Skeletal muscle tissue (tissue), 4 donors: ENCODE data around the gene TCAP. TPM values are rescaled to one million over a fixed set of nuclear protein-coding genes. Genes with fewer than 3 reads are reported as not detected.
"Not testable (repeated sequence)": the region's sequence is repeated elsewhere in the genome, so short reads cannot be mapped to it uniquely, and the experiment has no call there.

ENCODE experiments used
- H3K27ac ChIP-seq: one replicate; pipeline ENCODE4 v1.7.0; 2013; ENCODE audit warnings: mild to moderate bottlenecking, low read depth, low read length, inconsistent platforms
- H3K27me3 ChIP-seq, 3 donors: one replicate each; pipeline ENCODE4 v1.7.0; 2013; ENCODE audit warnings: low read length in 3 of 3; ENCODE audit not compliant: control insufficient read depth in 3 of 3, insufficient read depth in 3 of 3
- H3K36me3 ChIP-seq, 3 donors: one replicate each; pipeline ENCODE4 v1.7.0; 2013; ENCODE audit warnings: low read length in 3 of 3; ENCODE audit not compliant: control insufficient read depth in 3 of 3, insufficient read depth in 3 of 3
- H3K4me1 ChIP-seq, 3 donors: one replicate each; pipeline ENCODE4 v1.7.0; 2013; ENCODE audit warnings: low read length in 3 of 3, mild to moderate bottlenecking in 3 of 3; ENCODE audit not compliant: control insufficient read depth in 3 of 3, insufficient read depth in 3 of 3
- H3K4me3 ChIP-seq, 3 donors: one replicate each; pipeline ENCODE4 v1.7.0; 2013; ENCODE audit warnings: low read length in 3 of 3
- H3K9ac ChIP-seq, 3 donors: one replicate each; pipeline ENCODE4 v1.7.0; 2013; ENCODE audit warnings: low read length in 3 of 3, mild to moderate bottlenecking in 3 of 3, moderate library complexity in 2 of 3, low read depth in 1 of 3
- H3K9me3 ChIP-seq, 3 donors: one replicate each; pipeline ENCODE4 v1.7.0; 2013; ENCODE audit warnings: low read length in 3 of 3; ENCODE audit not compliant: control insufficient read depth in 3 of 3
- total RNA-seq: library from RNA; depleted of rRNA; stranded (reverse); fragments of >200 nt; gene quantifications from one replicate; pipeline ENCODE4 v1.2.3, GENCODE V29; 2014
- donor health status: Osteomylitis.

Gene TCAP
- total RNA-seq, 1 donor from 2014 or later, result 78.8 TPM

- H3K27ac ChIP-seq, H3K9me3 ChIP-seq, H3K4me3 ChIP-seq, H3K27me3 ChIP-seq, H3K9ac ChIP-seq: not testable (repeated sequence)
- peaks cover 55 to 66% (median 65%) of the 10 kb centered on the region in 3 donors for H3K36me3 ChIP-seq
- H3K4me1 ChIP-seq, result peaks cover 4 to 20% (median 10%) of the 10 kb centered on the region in 3 donors
Observed at GRCh38 chr17:39711071-39711470, 45.9 kb downstream of the TCAP start.

GRCh38 chr17:39711851-39712250 is 46.7 kb downstream of the TCAP start:
- H3K4me1 ChIP-seq, result peaks cover 6 to 20% (median 10%) of the 10 kb centered on the region in 3 donors
- no peak overlapping the region for H3K27ac ChIP-seq
- H3K36me3 ChIP-seq, result peaks cover 58 to 72% (median 66%) of the 10 kb centered on the region in 3 donors
- no peaks in the 10 kb centered on the region for H3K27me3 ChIP-seq
- no peak overlapping the region for H3K9ac ChIP-seq
- no peaks in the 10 kb centered on the region for H3K9me3 ChIP-seq
- no peak overlapping the region for H3K4me3 ChIP-seq

- Histone ChIP-seq H3K9me3 (no peaks in the 10 kb centered on the region), H3K4me1 (peaks cover 13 to 17% (median 13%) of the 10 kb centered on the region in 3 donors), H3K36me3 (peaks cover 45 to 67% (median 52%) of the 10 kb centered on the region in 3 donors), H3K27me3 (no peaks in the 10 kb centered on the region), H3K27ac (no peak overlapping the region), H3K9ac (no peak overlapping the region), H3K4me3 (no peak overlapping the region)
Observed at GRCh38 chr17:39714234-39714633, 49.1 kb downstream of the TCAP start.

GRCh38 chr17:39715375-39716072 is 50.4 kb downstream of the TCAP start:
- H3K4me1 ChIP-seq, result peaks cover 13 to 17% (median 13%) of the 10 kb centered on the region in 3 donors
- H3K27ac ChIP-seq, result no peak overlapping the region
- peak overlapping the region in 1 of 3 donors; percentile 32 for H3K9ac ChIP-seq
- H3K4me3 ChIP-seq, result no peak overlapping the region
- no peaks in the 10 kb centered on the region for H3K27me3 ChIP-seq
- H3K36me3 ChIP-seq, result peaks cover 40 to 66% (median 49%) of the 10 kb centered on the region in 3 donors
- H3K9me3 ChIP-seq, result no peaks in the 10 kb centered on the region

Other genes starting within 250 kb of the TCAP start
- 20.9 TPM for gene MED1, start 214.1 kb upstream of the TCAP start, total RNA-seq
- 29.2 TPM for gene CDK12, start 203.9 kb upstream of the TCAP start, total RNA-seq
- gene NEUROD2, start 57.4 kb upstream of the TCAP start, total RNA-seq, result not detected
- gene PPP1R1B, start 38.4 kb upstream of the TCAP start, total RNA-seq, result 3.1 TPM
- 11.5 TPM for gene STARD3, start 28.2 kb upstream of the TCAP start, total RNA-seq
- gene PNMT, start 3.1 kb downstream of the TCAP start, total RNA-seq, result 0.52 TPM
- 7.3 TPM for gene PGAP3, start 22.7 kb downstream of the TCAP start, total RNA-seq
- gene ERBB2, start 34.7 kb downstream of the TCAP start, total RNA-seq, result 69.9 TPM
- gene MIEN1, start 65.2 kb downstream of the TCAP start, total RNA-seq, result 6.3 TPM
- not detected for gene GRB7, start 72.6 kb downstream of the TCAP start, total RNA-seq
- gene IKZF3, start 199.0 kb downstream of the TCAP start, total RNA-seq, result 0.52 TPM
- not detected for gene ZPBP2, start 202.9 kb downstream of the TCAP start, total RNA-seq